HepG2 (cell line): ENCODE measurements around the gene APOL2. TPM values are rescaled to one million over a fixed set of nuclear protein-coding genes. Genes with fewer than 3 reads are reported as not detected.

Experiments
- CEBPG ChIP-seq: IDR thresholded peaks from 2 replicates; pipeline ENCODE4 v1.6.1; 2016
- CREB1 ChIP-seq, 2 experiments: fragments of 450-650 bp in 1 of 2; IDR thresholded peaks; 2 replicates each; pipeline ENCODE4 v1.6.1; 2016 to 2017; ENCODE audit warnings: control low read depth in 1 of 2, mild to moderate bottlenecking in 1 of 2, missing compliant biosample characterization in 1 of 2, missing genetic modification characterization in 1 of 2
- HDAC6 ChIP-seq: fragments of 200-600 bp; sonication (generic); IDR thresholded peaks from 2 replicates; pipeline ENCODE4 v1.7.0; 2017; ENCODE audit warnings: mild to moderate bottlenecking, antibody characterized with exemption, low read length, low read depth
- HIVEP1 ChIP-seq: sonication (generic); formaldehyde crosslinking; IDR thresholded peaks from 2 replicates; pipeline ENCODE4 v1.4.0; 2020; ENCODE audit warnings: mild to moderate bottlenecking, missing genetic modification reagents
- KAT7 ChIP-seq: IDR thresholded peaks from 2 replicates; pipeline ENCODE4 v1.6.1; 2018; ENCODE audit warnings: borderline replicate concordance, missing compliant biosample characterization
- KAT8 ChIP-seq: IDR thresholded peaks from 2 replicates; pipeline ENCODE4 v1.6.1; 2016; ENCODE audit warnings: missing genetic modification reagents, missing compliant biosample characterization
- MLLT10 ChIP-seq: sonication (generic); formaldehyde crosslinking; IDR thresholded peaks from 2 replicates; pipeline ENCODE4 v1.4.0; 2020; ENCODE audit warnings: missing genetic modification reagents
- ZFP90 ChIP-seq: sonication (generic); formaldehyde crosslinking; IDR thresholded peaks from 2 replicates; pipeline ENCODE4 v1.8.0; 2022; ENCODE audit warnings: missing genetic modification reagents, mild to moderate bottlenecking, inconsistent platforms, borderline replicate concordance
- ZMAT3 ChIP-seq: sonication (generic); formaldehyde crosslinking; conservative IDR thresholded peaks from 2 replicates; pipeline ENCODE4 v1.7.0; 2021; ENCODE audit warnings: missing genetic modification reagents
- ZNF3 ChIP-seq: IDR thresholded peaks from 2 replicates; pipeline ENCODE4 v1.7.0; 2017; ENCODE audit warnings: inconsistent platforms
- ZNF331 ChIP-seq: sonication (generic); formaldehyde crosslinking; IDR thresholded peaks from 2 replicates; pipeline ENCODE4 v1.4.0; 2020; ENCODE audit warnings: missing genetic modification reagents
- ZNF34 ChIP-seq: sonication (generic); formaldehyde crosslinking; IDR thresholded peaks from 2 replicates; pipeline ENCODE4 v1.4.0; 2020; ENCODE audit warnings: mild to moderate bottlenecking, missing genetic modification reagents, borderline replicate concordance
- polyA plus RNA-seq, 8 experiments: library from polyadenylated mRNA; depleted of rRNA in 3 of 8; stranded (reverse) in 7 of 8; unstranded in 1 of 8; fragments of >200 nt; fragmentation: Illumina TruSeq in 4 of 8; extraction: Trizol in 4 of 8; gene quantifications; 2 replicates each; pipeline versions ENCODE4 v1.2.1 to v1.2.3, GENCODE V29; 2011 to 2016; ENCODE audit warnings: low read depth in 4 of 8, missing spikeins in 1 of 8, mixed read lengths in 1 of 8; ENCODE audit not compliant: insufficient read depth in 1 of 8
- total RNA-seq, 5 experiments: library from RNA; depleted of rRNA; stranded (reverse); fragments of >200 nt; fragmentation: Illumina TruSeq; extraction: Trizol; gene quantifications; 2 replicates each; pipeline ENCODE4 v1.2.3, GENCODE V29; 2016; ENCODE audit warnings: low read depth in 1 of 5
- TF ChIP-seq, protein P1 (sequence below): IDR thresholded peaks from 2 replicates; pipeline ENCODE4 v1.4.0; 2020; ENCODE audit warnings: mild to moderate bottlenecking, missing genetic modification reagents
- TF ChIP-seq, protein P2 (sequence below): sonication (generic); formaldehyde crosslinking; IDR thresholded peaks from 2 replicates; pipeline ENCODE4 v1.8.1; 2023; ENCODE audit warnings: mild to moderate bottlenecking, missing genetic modification reagents, borderline replicate concordance
- TF ChIP-seq, protein P3 (sequence below): sonication (generic); formaldehyde crosslinking; IDR thresholded peaks from 2 replicates; pipeline ENCODE4 v1.5.0; 2020; ENCODE audit warnings: mild to moderate bottlenecking, missing genetic modification reagents, borderline replicate concordance
- TF ChIP-seq, protein P4 (sequence below): IDR thresholded peaks from 2 replicates; pipeline ENCODE4 v1.6.1; 2016
- TF ChIP-seq, protein P5 (sequence below): sonication (generic); formaldehyde crosslinking; IDR thresholded peaks from 2 replicates; pipeline ENCODE4 v1.8.0; 2022; ENCODE audit warnings: mild to moderate bottlenecking, missing genetic modification reagents, moderate library complexity
- TF ChIP-seq, protein P6 (sequence below): sonication (generic); formaldehyde crosslinking; IDR thresholded peaks from 2 replicates; pipeline ENCODE4 v1.5.1; 2020; ENCODE audit warnings: missing genetic modification reagents, mild to moderate bottlenecking, borderline replicate concordance

APOL2 gene
- total and polyA plus RNA-seq, 2 of the 13 experiments (the other 11 are each of a cell fraction or from before 2014, with no cell fraction given): 28.7 to 51.2 TPM

DNA sequence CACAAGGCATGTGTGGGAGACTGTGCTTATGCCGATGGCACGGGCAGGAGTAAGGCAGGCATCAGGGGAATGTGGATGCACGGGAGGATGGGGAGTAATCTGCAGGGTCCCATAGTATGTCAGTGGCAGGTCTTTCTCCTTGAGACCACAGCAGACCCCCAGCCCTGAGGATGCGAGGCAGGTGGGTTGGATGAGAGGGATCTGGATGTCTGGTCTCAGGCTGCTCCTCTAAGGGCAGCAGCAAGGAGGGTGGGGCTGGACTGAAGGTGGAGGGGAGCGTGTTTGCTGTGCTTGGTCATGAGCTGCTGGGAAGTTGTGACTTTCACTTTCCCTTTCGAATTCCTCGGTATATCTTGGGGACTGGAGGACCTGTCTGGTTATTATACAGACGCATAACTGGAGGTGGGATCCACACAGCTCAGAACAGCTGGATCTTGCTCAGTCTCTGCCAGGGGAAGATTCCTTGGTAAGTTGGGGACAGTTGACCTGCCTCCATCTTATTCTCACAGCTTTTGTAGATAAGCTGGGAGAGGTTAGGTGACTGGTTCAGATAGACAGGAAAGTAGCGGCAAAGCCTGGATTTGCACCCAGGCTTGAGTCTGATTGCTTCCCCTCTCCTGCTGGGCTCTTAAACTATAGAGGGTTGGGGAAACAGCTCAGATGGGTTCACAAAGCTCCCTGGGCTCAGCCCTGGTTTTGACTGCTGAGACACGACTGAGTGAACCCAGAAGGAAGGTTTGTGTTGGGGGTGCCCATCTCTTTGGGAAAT, 13.6 kb upstream of the APOL2 start, which contains the start of gene APOL1 (continued):
- peak; percentile 27; the same call in 1 of the 2 replicates for TF ChIP-seq KAT8
- TF ChIP-seq HIVEP1 (CRISPR knock-in tag): no peak
- no peak for TF ChIP-seq CEBPG (CRISPR knock-in tag)
- TF ChIP-seq, protein P1, sequence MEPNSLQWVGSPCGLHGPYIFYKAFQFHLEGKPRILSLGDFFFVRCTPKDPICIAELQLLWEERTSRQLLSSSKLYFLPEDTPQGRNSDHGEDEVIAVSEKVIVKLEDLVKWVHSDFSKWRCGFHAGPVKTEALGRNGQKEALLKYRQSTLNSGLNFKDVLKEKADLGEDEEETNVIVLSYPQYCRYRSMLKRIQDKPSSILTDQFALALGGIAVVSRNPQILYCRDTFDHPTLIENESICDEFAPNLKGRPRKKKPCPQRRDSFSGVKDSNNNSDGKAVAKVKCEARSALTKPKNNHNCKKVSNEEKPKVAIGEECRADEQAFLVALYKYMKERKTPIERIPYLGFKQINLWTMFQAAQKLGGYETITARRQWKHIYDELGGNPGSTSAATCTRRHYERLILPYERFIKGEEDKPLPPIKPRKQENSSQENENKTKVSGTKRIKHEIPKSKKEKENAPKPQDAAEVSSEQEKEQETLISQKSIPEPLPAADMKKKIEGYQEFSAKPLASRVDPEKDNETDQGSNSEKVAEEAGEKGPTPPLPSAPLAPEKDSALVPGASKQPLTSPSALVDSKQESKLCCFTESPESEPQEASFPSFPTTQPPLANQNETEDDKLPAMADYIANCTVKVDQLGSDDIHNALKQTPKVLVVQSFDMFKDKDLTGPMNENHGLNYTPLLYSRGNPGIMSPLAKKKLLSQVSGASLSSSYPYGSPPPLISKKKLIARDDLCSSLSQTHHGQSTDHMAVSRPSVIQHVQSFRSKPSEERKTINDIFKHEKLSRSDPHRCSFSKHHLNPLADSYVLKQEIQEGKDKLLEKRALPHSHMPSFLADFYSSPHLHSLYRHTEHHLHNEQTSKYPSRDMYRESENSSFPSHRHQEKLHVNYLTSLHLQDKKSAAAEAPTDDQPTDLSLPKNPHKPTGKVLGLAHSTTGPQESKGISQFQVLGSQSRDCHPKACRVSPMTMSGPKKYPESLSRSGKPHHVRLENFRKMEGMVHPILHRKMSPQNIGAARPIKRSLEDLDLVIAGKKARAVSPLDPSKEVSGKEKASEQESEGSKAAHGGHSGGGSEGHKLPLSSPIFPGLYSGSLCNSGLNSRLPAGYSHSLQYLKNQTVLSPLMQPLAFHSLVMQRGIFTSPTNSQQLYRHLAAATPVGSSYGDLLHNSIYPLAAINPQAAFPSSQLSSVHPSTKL (CRISPR knock-in tag): peak; percentile 46
- TF ChIP-seq, protein P2, sequence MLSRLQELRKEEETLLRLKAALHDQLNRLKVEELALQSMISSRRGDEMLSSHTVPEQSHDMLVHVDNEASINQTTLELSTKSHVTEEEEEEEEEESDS (CRISPR knock-in tag): no peak
- TF ChIP-seq, protein P3, sequence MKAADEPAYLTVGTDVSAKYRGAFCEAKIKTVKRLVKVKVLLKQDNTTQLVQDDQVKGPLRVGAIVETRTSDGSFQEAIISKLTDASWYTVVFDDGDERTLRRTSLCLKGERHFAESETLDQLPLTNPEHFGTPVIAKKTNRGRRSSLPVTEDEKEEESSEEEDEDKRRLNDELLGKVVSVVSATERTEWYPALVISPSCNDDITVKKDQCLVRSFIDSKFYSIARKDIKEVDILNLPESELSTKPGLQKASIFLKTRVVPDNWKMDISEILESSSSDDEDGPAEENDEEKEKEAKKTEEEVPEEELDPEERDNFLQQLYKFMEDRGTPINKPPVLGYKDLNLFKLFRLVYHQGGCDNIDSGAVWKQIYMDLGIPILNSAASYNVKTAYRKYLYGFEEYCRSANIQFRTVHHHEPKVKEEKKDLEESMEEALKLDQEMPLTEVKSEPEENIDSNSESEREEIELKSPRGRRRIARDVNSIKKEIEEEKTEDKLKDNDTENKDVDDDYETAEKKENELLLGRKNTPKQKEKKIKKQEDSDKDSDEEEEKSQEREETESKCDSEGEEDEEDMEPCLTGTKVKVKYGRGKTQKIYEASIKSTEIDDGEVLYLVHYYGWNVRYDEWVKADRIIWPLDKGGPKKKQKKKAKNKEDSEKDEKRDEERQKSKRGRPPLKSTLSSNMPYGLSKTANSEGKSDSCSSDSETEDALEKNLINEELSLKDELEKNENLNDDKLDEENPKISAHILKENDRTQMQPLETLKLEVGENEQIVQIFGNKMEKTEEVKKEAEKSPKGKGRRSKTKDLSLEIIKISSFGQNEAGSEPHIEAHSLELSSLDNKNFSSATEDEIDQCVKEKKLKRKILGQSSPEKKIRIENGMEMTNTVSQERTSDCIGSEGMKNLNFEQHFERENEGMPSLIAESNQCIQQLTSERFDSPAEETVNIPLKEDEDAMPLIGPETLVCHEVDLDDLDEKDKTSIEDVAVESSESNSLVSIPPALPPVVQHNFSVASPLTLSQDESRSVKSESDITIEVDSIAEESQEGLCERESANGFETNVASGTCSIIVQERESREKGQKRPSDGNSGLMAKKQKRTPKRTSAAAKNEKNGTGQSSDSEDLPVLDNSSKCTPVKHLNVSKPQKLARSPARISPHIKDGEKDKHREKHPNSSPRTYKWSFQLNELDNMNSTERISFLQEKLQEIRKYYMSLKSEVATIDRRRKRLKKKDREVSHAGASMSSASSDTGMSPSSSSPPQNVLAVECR (CRISPR knock-in tag): no peak; the same call in 1 of the 2 replicates
- TF ChIP-seq ZNF3 (CRISPR knock-in tag): no peak
- no peak for TF ChIP-seq CREB1 (IDR thresholded peaks at IDR 0.05)
- TF ChIP-seq CREB1 (CRISPR knock-in tag; IDR thresholded peaks at IDR 0.05): no peak
- TF ChIP-seq, protein P4, sequence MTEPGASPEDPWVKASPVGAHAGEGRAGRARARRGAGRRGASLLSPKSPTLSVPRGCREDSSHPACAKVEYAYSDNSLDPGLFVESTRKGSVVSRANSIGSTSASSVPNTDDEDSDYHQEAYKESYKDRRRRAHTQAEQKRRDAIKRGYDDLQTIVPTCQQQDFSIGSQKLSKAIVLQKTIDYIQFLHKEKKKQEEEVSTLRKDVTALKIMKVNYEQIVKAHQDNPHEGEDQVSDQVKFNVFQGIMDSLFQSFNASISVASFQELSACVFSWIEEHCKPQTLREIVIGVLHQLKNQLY (CRISPR knock-in tag): no peak
- TF ChIP-seq, protein P5, sequence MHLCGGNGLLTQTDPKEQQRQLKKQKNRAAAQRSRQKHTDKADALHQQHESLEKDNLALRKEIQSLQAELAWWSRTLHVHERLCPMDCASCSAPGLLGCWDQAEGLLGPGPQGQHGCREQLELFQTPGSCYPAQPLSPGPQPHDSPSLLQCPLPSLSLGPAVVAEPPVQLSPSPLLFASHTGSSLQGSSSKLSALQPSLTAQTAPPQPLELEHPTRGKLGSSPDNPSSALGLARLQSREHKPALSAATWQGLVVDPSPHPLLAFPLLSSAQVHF: no peak
- no peak for TF ChIP-seq KAT7 (CRISPR knock-in tag)
- TF ChIP-seq ZNF331 (CRISPR knock-in tag): no peak
- TF ChIP-seq, protein P6, sequence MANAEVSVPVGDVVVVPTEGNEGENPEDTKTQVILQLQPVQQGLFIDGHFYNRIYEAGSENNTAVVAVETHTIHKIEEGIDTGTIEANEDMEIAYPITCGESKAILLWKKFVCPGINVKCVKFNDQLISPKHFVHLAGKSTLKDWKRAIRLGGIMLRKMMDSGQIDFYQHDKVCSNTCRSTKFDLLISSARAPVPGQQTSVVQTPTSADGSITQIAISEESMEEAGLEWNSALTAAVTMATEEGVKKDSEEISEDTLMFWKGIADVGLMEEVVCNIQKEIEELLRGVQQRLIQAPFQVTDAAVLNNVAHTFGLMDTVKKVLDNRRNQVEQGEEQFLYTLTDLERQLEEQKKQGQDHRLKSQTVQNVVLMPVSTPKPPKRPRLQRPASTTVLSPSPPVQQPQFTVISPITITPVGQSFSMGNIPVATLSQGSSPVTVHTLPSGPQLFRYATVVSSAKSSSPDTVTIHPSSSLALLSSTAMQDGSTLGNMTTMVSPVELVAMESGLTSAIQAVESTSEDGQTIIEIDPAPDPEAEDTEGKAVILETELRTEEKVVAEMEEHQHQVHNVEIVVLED (CRISPR knock-in tag): 0 out of 2 replicates have a peak, but pooled peaks have one; percentile 13
- no peak for TF ChIP-seq ZMAT3
- no peak for TF ChIP-seq MLLT10
- no peak for TF ChIP-seq HDAC6
- TF ChIP-seq ZNF34: no peak
- TF ChIP-seq ZFP90 (CRISPR knock-in tag): no peak
